Activated naive CD4-positive, alpha-beta T cell treated with anti-CD3 and anti-CD28 coated beads, Interleukin-2, amount 50 U/mL, for 16 hours (primary cell): ENCODE data around the gene CDS2.
"Not testable (repeated sequence)": the region's sequence is repeated elsewhere in the genome, so short reads cannot be mapped to it uniquely, and the experiment has no call there.

Experiments used
- DNase-seq: peaks from one replicate; pipeline ENCODE4 v3.0.0-alpha.2; 2020

The CDS2 gene

GRCh38 chr20:5126512-5127203 lies at the start of gene CDS2:
CDS2 (plus strand) TSS chr20:5127008; CDS start chr20:5127093, 85 bp downstream.
- peak; percentile 100 for DNase-seq

- DNase-seq: no peak
Observed at GRCh38 chr20:5077761-5078387, 48.9 kb upstream of the CDS2 start.

GRCh38 chr20:5078399-5078958 lies 48.3 kb upstream of the CDS2 start:
- DNase-seq: peak; percentile 73

GRCh38 chr20:5080384-5080877 lies 46.4 kb upstream of the CDS2 start:
- DNase-seq: no peak

GRCh38 chr20:5085380-5085779 lies 41.4 kb upstream of the CDS2 start:
- no peak for DNase-seq

- no peak for DNase-seq
Observed at GRCh38 chr20:5088688-5089087, 38.1 kb upstream of the CDS2 start.

GRCh38 chr20:5090191-5090590 lies 36.6 kb upstream of the CDS2 start:
- DNase-seq: no peak

- DNase-seq: no peak
Observed at GRCh38 chr20:5091902-5092301, 34.9 kb upstream of the CDS2 start.

GRCh38 chr20:5092765-5093339 lies 34.0 kb upstream of the CDS2 start:
- no peak for DNase-seq

GRCh38 chr20:5095454-5095853 lies 31.4 kb upstream of the CDS2 start:
- no peak for DNase-seq

GRCh38 chr20:5095931-5096330 lies 30.9 kb upstream of the CDS2 start:
- no peak for DNase-seq

- no peak for DNase-seq
Observed at GRCh38 chr20:5096463-5096862, 30.3 kb upstream of the CDS2 start.

GRCh38 chr20:5099009-5099408 lies 27.8 kb upstream of the CDS2 start:
- not testable (repeated sequence) for DNase-seq

GRCh38 chr20:5099909-5100308 lies 26.9 kb upstream of the CDS2 start:
- DNase-seq: not testable (repeated sequence)

- peak; percentile 74 for DNase-seq
Observed at GRCh38 chr20:5100684-5101347, 26.0 kb upstream of the CDS2 start.

GRCh38 chr20:5104479-5104878 lies 22.3 kb upstream of the CDS2 start:
- DNase-seq: no peak

GRCh38 chr20:5109276-5109675 lies 17.5 kb upstream of the CDS2 start:
- DNase-seq: no peak

- no peak for DNase-seq
Observed at GRCh38 chr20:5113615-5113986, 13.2 kb upstream of the CDS2 start.

- DNase-seq: no peak
Observed at GRCh38 chr20:5114403-5114802, 12.4 kb upstream of the CDS2 start.

GRCh38 chr20:5116875-5117274 lies 9.9 kb upstream of the CDS2 start:
- DNase-seq: no peak

GRCh38 chr20:5118220-5119142 lies 8.3 kb upstream of the CDS2 start:
- DNase-seq: no peak

GRCh38 chr20:5119143-5119434 lies 7.7 kb upstream of the CDS2 start:
- DNase-seq: no peak
